ENCODE results near the gene WIPF2.

DNA sequence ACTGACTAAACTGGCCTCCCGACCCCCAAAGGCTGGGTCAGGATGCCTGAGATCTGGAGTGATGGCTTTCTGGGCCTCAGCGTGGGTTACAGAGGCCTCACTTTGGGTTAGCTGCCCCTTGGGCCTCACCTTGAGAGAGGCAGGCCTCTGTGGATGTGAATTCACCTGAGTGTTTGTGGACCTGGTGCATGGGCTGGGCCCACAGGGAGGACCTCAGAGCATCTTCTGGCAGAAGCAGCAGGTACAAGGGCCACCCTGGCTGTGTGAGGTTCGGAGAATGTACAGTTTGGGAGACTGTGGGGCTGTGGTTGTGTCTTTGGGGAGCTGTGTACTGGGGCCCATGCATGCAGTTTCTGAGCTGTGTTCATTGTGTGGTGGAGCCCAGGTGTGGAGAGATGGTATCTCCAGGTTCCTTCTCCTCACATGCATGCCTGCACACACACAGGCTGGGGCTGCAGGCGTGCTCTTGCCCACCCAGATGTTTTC, 108.2 kb downstream of the WIPF2 start:
- TF ChIP-seq, protein P1, sequence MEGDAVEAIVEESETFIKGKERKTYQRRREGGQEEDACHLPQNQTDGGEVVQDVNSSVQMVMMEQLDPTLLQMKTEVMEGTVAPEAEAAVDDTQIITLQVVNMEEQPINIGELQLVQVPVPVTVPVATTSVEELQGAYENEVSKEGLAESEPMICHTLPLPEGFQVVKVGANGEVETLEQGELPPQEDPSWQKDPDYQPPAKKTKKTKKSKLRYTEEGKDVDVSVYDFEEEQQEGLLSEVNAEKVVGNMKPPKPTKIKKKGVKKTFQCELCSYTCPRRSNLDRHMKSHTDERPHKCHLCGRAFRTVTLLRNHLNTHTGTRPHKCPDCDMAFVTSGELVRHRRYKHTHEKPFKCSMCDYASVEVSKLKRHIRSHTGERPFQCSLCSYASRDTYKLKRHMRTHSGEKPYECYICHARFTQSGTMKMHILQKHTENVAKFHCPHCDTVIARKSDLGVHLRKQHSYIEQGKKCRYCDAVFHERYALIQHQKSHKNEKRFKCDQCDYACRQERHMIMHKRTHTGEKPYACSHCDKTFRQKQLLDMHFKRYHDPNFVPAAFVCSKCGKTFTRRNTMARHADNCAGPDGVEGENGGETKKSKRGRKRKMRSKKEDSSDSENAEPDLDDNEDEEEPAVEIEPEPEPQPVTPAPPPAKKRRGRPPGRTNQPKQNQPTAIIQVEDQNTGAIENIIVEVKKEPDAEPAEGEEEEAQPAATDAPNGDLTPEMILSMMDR (conservative IDR thresholded peaks at IDR 0.05 in 1 of 2, IDR thresholded peaks at IDR 0.05 in 1 of 2; ENCODE audit: extremely low read depth in 1 of 2, insufficient read depth in 1 of 2, low read depth in 1 of 2, low read length in 2 of 2) = no peak
- no peak for TF ChIP-seq EZH2 (IDR thresholded peaks at IDR 0.05; ENCODE audit: borderline replicate concordance, low read length)

Data from mammary epithelial cell (primary cell).